Measurements from ENCODE around the gene CFAP43. TPM values are rescaled to one million over a fixed set of nuclear protein-coding genes. Genes with fewer than 3 reads are reported as not detected.

Gene CFAP43
- total and polyA plus RNA-seq, 2 experiments from 2014 or later, result 0.24 to 0.44 TPM

GRCh38 chr10:104281694-104282093 is 49.5 kb upstream of the CFAP43 start (continued):
- TF ChIP-seq ZNF462 (CRISPR knock-in tag; IDR thresholded peaks at IDR 0.05), result no peak
- no peak for TF ChIP-seq EZH2phosphoT487 (IDR thresholded peaks at IDR 0.05; ENCODE audit: unreplicated experiment)
- no peak for TF ChIP-seq REST (IDR thresholded peaks at IDR 0.05; ENCODE audit: unreplicated experiment)
- no peak for TF ChIP-seq ETS1 (IDR thresholded peaks at IDR 0.05)
- TF ChIP-seq NANOG (IDR thresholded peaks at IDR 0.05; ENCODE audit: borderline replicate concordance), result no peak
- no peak for TF ChIP-seq EZH2 (IDR thresholded peaks at IDR 0.05; ENCODE audit: low read depth, unreplicated experiment)
- TF ChIP-seq ZNF114 (CRISPR knock-in tag; IDR thresholded peaks at IDR 0.05), result no peak

Measured in GM23338 (cell line).